SK-MEL-5 (cell line): ENCODE measurements around the gene CEP57L1. TPM values are rescaled to one million over a fixed set of nuclear protein-coding genes. Genes with fewer than 3 reads are reported as not detected.
"Not testable (repeated sequence)": the region's sequence is repeated elsewhere in the genome, so short reads cannot be mapped to it uniquely, and the experiment has no call there.

ENCODE experiments used
- DNase-seq: peaks from one replicate; pipeline ENCODE4 v3.0.0-alpha.2; 2016; ENCODE audit warnings: low read depth, low spot score
- in situ Hi-C: cut with HindIII; loops from 2 replicates; pipeline ENCODE4 v1.10.0; 2016; ENCODE audit warnings: low sequenced_read_pairs, high pct_unique_total_duplicates, low pct_unique_long_range_greater_than_20kb
- total RNA-seq: library from RNA; depleted of rRNA; stranded (reverse); fragments of >200 nt; shearing (Covaris generic); gene quantifications from 2 replicates; pipeline ENCODE4 v1.2.3, GENCODE V29; 2014

CEP57L1 gene
- total RNA-seq, 1 experiment from 2014 or later: 15.2 TPM

- in situ Hi-C loops: no loop called here
- no peak for DNase-seq
Observed at GRCh38 chr6:109069746-109070145, 25.6 kb upstream of the CEP57L1 start.

GRCh38 chr6:109071125-109071917, 24.0 kb upstream of the CEP57L1 start:
- in situ Hi-C loops: no loop called here
- DNase-seq: no peak

- peak; percentile 82 for DNase-seq
- in situ Hi-C loops: no loop called here
Observed at GRCh38 chr6:109073344-109074132, 21.8 kb upstream of the CEP57L1 start.

GRCh38 chr6:109074133-109074415, 21.2 kb upstream of the CEP57L1 start:
- in situ Hi-C loops: no loop called here
- no peak for DNase-seq

- in situ Hi-C loops: no loop called here
Observed at GRCh38 chr6:109075934-109076333, 19.4 kb upstream of the CEP57L1 start.

GRCh38 chr6:109076377-109076776, 18.9 kb upstream of the CEP57L1 start:
- in situ Hi-C loops: no loop called here

More at GRCh38 chr6:109075934-109076333, 19.4 kb upstream of the CEP57L1 start:
- no peak for DNase-seq

GRCh38 chr6:109079981-109080380, 15.3 kb upstream of the CEP57L1 start:
- in situ Hi-C loops: no loop called here
- no peak for DNase-seq

More at GRCh38 chr6:109076377-109076776, 18.9 kb upstream of the CEP57L1 start:
- DNase-seq: no peak

- in situ Hi-C loops: no loop called here
Observed at GRCh38 chr6:109081026-109081425, 14.3 kb upstream of the CEP57L1 start.

GRCh38 chr6:109081516-109082187, 13.7 kb upstream of the CEP57L1 start:
- DNase-seq: no peak
- in situ Hi-C loops: no loop called here

More at GRCh38 chr6:109081026-109081425, 14.3 kb upstream of the CEP57L1 start:
- no peak for DNase-seq

GRCh38 chr6:109082188-109082577, 13.1 kb upstream of the CEP57L1 start:
- DNase-seq: peak; percentile 12
- in situ Hi-C loops: no loop called here

GRCh38 chr6:109083657-109084056, 11.7 kb upstream of the CEP57L1 start:
- DNase-seq: no peak
- in situ Hi-C loops: no loop called here

- in situ Hi-C loops: not testable (repeated sequence)
Observed at GRCh38 chr6:109084146-109084545, 11.2 kb upstream of the CEP57L1 start.

GRCh38 chr6:109087661-109088264, 7.5 kb upstream of the CEP57L1 start:
- peak; percentile 68 for DNase-seq
- in situ Hi-C loops: no loop called here

More at GRCh38 chr6:109084146-109084545, 11.2 kb upstream of the CEP57L1 start:
- DNase-seq: not testable (repeated sequence)

GRCh38 chr6:109088995-109089394, 6.3 kb upstream of the CEP57L1 start:
- in situ Hi-C loops: no loop called here

GRCh38 chr6:109091314-109092024, 3.8 kb upstream of the CEP57L1 start:
- in situ Hi-C loops: no loop called here
- DNase-seq: no peak

More at GRCh38 chr6:109088995-109089394, 6.3 kb upstream of the CEP57L1 start:
- no peak for DNase-seq

GRCh38 chr6:109092074-109092473, 3.2 kb upstream of the CEP57L1 start:
- in situ Hi-C loops: no loop called here

GRCh38 chr6:109093732-109094415, 1.4 kb upstream of the CEP57L1 start:
- in situ Hi-C loops: no loop called here
- no peak for DNase-seq

More at GRCh38 chr6:109092074-109092473, 3.2 kb upstream of the CEP57L1 start:
- DNase-seq: no peak
